HEK293 (cell line): ENCODE measurements around the gene CENPP.

Source experiments
- CTCF ChIA-PET: fragments of 350-600 bp; formaldehyde crosslinking; extraction: SDS; loops from one replicate; lab custom pipeline; 2021; ENCODE audit warnings: antibody characterized with exemption; lab: Yijun Ruan, JAX
- POLR2A ChIA-PET: fragments of 300-600 bp; formaldehyde crosslinking; extraction: SDS; loops from one replicate; lab custom pipeline; 2020; ENCODE audit warnings: antibody characterized with exemption, inconsistent platforms; lab: Yijun Ruan, JAX
- H3K27ac ChIP-seq: fragments of 200-500 bp; sonication (Bioruptor generic); 2 replicates; pipeline ENCODE4 v1.5.1; 2014; ENCODE audit warnings: low read depth, low read length, control low read depth, inconsistent platforms; ENCODE audit errors: extremely low read depth
- H3K36me3 ChIP-seq, 2 experiments: fragments of 200-500 bp in 1 of 2; sonication (Bioruptor generic) in 1 of 2; 1 replicate in 1 of 2; 2 replicates in 1 of 2; pipeline ENCODE4 v1.5.1; 2014 to 2017; ENCODE audit warnings: inconsistent platforms in 2 of 2, low read length in 2 of 2; ENCODE audit not compliant: control insufficient read depth in 2 of 2, insufficient read depth in 1 of 2
- H3K4me1 ChIP-seq: fragments of 200-500 bp; sonication (Bioruptor generic); 2 replicates; pipeline ENCODE4 v1.5.1; 2014; ENCODE audit warnings: mild to moderate bottlenecking, low read length, inconsistent platforms; ENCODE audit not compliant: control insufficient read depth, insufficient read depth
- H3K4me3 ChIP-seq: 2 replicates; pipeline ENCODE4 v1.5.1; 2011; ENCODE audit warnings: low read depth, mild to moderate bottlenecking, control low read depth, low read length, moderate library complexity
- H3K9me3 ChIP-seq: fragments of 200-500 bp; sonication (Bioruptor generic); 2 replicates; pipeline ENCODE4 v1.5.1; 2014; ENCODE audit warnings: low read depth, low read length, inconsistent platforms; ENCODE audit not compliant: control insufficient read depth, insufficient read depth
- GFI1B ChIP-seq: fragments of 450-650 bp; formaldehyde crosslinking; IDR thresholded peaks from 2 replicates; pipeline ENCODE4 v1.5.1; 2016; ENCODE audit warnings: missing biosample characterization, missing genetic modification characterization
- GLIS1 ChIP-seq: fragments of 450-650 bp; formaldehyde crosslinking; IDR thresholded peaks from 2 replicates; pipeline ENCODE4 v1.5.1; 2016; ENCODE audit warnings: missing biosample characterization, missing genetic modification characterization
- HOXD13 ChIP-seq: sonication (generic); formaldehyde crosslinking; IDR thresholded peaks from 2 replicates; pipeline ENCODE4 v1.8.0; 2022; ENCODE audit warnings: missing genetic modification reagents, borderline replicate concordance
- SETDB1 ChIP-seq: IDR thresholded peaks from one replicate; pipeline ENCODE4 v1.6.1; 2017; ENCODE audit warnings: mild to moderate bottlenecking, low read length, moderate library complexity, mixed read lengths; ENCODE audit not compliant: insufficient read length
- TRIM28 ChIP-seq: IDR thresholded peaks from 2 replicates; pipeline ENCODE4 v1.6.1; 2011; ENCODE audit warnings: low read length, control low read depth, borderline replicate concordance
- WT1 ChIP-seq: fragments of 450-650 bp; formaldehyde crosslinking; IDR thresholded peaks from 2 replicates; pipeline ENCODE4 v1.5.1; 2016; ENCODE audit warnings: missing biosample characterization, missing genetic modification characterization
- ZFP3 ChIP-seq: fragments of 450-650 bp; formaldehyde crosslinking; IDR thresholded peaks from 2 replicates; pipeline ENCODE4 v1.5.1; 2016; ENCODE audit warnings: low read depth, missing biosample characterization, missing genetic modification characterization
- ZFP37 ChIP-seq: fragments of 450-650 bp; formaldehyde crosslinking; IDR thresholded peaks from 2 replicates; pipeline ENCODE4 v1.5.1; 2016; ENCODE audit warnings: missing biosample characterization, missing genetic modification characterization
- ZIC2 ChIP-seq: fragments of 450-650 bp; formaldehyde crosslinking; IDR thresholded peaks from 2 replicates; pipeline ENCODE4 v1.5.1; 2016; ENCODE audit warnings: missing biosample characterization, missing genetic modification characterization
- ZNF112 ChIP-seq: fragments of 450-650 bp; formaldehyde crosslinking; IDR thresholded peaks from 2 replicates; pipeline ENCODE4 v1.5.0; 2017; ENCODE audit warnings: missing biosample characterization, missing genetic modification characterization
- ZNF121 ChIP-seq: fragments of 450-650 bp; formaldehyde crosslinking; IDR thresholded peaks from 2 replicates; pipeline ENCODE4 v1.5.1; 2016; ENCODE audit warnings: missing biosample characterization, missing genetic modification characterization
- ZNF184 ChIP-seq: fragments of 450-650 bp; IDR thresholded peaks from 2 replicates; pipeline ENCODE4 v1.5.1; 2018; ENCODE audit warnings: missing biosample characterization, mild to moderate bottlenecking, missing genetic modification characterization
- ZNF239 ChIP-seq: fragments of 450-650 bp; formaldehyde crosslinking; IDR thresholded peaks from 2 replicates; pipeline ENCODE4 v1.5.1; 2016; ENCODE audit warnings: missing biosample characterization, missing genetic modification characterization
- ZNF24 ChIP-seq: fragments of 450-650 bp; formaldehyde crosslinking; IDR thresholded peaks from 2 replicates; pipeline ENCODE4 v1.5.1; 2016; ENCODE audit warnings: missing biosample characterization, missing genetic modification characterization
- ZNF324 ChIP-seq: fragments of 450-650 bp; formaldehyde crosslinking; IDR thresholded peaks from 2 replicates; pipeline ENCODE4 v1.5.1; 2016; ENCODE audit warnings: missing biosample characterization, missing genetic modification characterization
- ZNF548 ChIP-seq: fragments of 450-650 bp; formaldehyde crosslinking; IDR thresholded peaks from 2 replicates; pipeline ENCODE4 v1.5.1; 2016; ENCODE audit warnings: missing biosample characterization, missing genetic modification characterization
- ZNF623 ChIP-seq: fragments of 450-650 bp; formaldehyde crosslinking; IDR thresholded peaks from 2 replicates; pipeline ENCODE4 v1.5.1; 2016; ENCODE audit warnings: missing biosample characterization, missing genetic modification characterization
- ZNF645 ChIP-seq: fragments of 450-650 bp; formaldehyde crosslinking; IDR thresholded peaks from 2 replicates; pipeline ENCODE4; 2016; ENCODE audit warnings: missing biosample characterization, missing genetic modification characterization
- ZNF830 ChIP-seq: fragments of 450-650 bp; IDR thresholded peaks from 2 replicates; pipeline ENCODE4 v1.5.0; 2018; ENCODE audit warnings: missing biosample characterization, missing genetic modification characterization, low read depth, mild to moderate bottlenecking, moderate library complexity
- TF ChIP-seq, protein P1 (sequence below): fragments of 450-650 bp; formaldehyde crosslinking; IDR thresholded peaks from 2 replicates; pipeline ENCODE4 v1.5.1; 2017; ENCODE audit warnings: missing biosample characterization, missing genetic modification characterization
- TF ChIP-seq, protein P2 (sequence below): fragments of 450-650 bp; formaldehyde crosslinking; IDR thresholded peaks from 2 replicates; pipeline ENCODE4 v1.5.1; 2016; ENCODE audit warnings: missing biosample characterization, missing genetic modification characterization
- TF ChIP-seq, protein P3 (sequence below): fragments of 450-650 bp; formaldehyde crosslinking; optimal IDR thresholded peaks from 2 replicates; pipeline ENCODE3; 2016; ENCODE audit warnings: missing biosample characterization, mild to moderate bottlenecking, missing genetic modification characterization

The CENPP gene

DNA sequence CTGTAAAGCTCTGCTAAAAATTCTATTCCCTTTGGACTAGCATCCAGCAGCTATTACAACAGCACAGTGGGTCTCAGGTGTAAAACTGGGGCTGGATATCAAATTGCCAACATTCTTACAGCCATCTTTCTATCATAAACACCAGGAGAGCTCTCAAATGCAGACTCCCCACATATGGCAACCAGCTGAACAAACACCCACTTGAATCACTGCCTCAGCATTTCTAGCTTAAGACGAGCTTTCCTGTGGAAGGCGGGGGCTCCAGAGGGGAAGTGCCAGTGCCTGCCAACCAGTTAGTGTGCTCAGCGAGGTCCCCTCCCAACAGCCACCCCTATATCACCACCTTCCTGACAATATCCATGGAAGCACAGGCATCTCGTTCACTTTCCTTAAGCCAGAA is 282.0 kb downstream of the CENPP start:
- TF ChIP-seq ZIC2 (tag by site-specific recombination) (peak; percentile 24; the same call in 1 of the 2 replicates), GFI1B (tag by site-specific recombination) (peak; percentile 61; the same call in 1 of the 2 replicates), ZNF645 (tag by site-specific recombination) (no peak), ZFP3 (tag by site-specific recombination) (no peak), GLIS1 (tag by site-specific recombination) (peak; percentile 68), WT1 (tag by site-specific recombination) (0 out of 2 replicates have a peak, but pooled peaks have one; percentile 12)
- TF ChIP-seq, protein P1, sequence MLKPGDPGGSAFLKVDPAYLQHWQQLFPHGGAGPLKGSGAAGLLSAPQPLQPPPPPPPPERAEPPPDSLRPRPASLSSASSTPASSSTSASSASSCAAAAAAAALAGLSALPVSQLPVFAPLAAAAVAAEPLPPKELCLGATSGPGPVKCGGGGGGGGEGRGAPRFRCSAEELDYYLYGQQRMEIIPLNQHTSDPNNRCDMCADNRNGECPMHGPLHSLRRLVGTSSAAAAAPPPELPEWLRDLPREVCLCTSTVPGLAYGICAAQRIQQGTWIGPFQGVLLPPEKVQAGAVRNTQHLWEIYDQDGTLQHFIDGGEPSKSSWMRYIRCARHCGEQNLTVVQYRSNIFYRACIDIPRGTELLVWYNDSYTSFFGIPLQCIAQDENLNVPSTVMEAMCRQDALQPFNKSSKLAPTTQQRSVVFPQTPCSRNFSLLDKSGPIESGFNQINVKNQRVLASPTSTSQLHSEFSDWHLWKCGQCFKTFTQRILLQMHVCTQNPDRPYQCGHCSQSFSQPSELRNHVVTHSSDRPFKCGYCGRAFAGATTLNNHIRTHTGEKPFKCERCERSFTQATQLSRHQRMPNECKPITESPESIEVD (tag by site-specific recombination): peak; percentile 54
- TF ChIP-seq, protein P2, sequence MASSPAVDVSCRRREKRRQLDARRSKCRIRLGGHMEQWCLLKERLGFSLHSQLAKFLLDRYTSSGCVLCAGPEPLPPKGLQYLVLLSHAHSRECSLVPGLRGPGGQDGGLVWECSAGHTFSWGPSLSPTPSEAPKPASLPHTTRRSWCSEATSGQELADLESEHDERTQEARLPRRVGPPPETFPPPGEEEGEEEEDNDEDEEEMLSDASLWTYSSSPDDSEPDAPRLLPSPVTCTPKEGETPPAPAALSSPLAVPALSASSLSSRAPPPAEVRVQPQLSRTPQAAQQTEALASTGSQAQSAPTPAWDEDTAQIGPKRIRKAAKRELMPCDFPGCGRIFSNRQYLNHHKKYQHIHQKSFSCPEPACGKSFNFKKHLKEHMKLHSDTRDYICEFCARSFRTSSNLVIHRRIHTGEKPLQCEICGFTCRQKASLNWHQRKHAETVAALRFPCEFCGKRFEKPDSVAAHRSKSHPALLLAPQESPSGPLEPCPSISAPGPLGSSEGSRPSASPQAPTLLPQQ: 0 out of 2 replicates have a peak, but pooled peaks have one; percentile 16
- H3K4me3 ChIP-seq: no peak overlapping the region
- H3K27ac ChIP-seq: no peak overlapping the region
- ChIA-PET POLR2A (no interaction called here), CTCF (interaction anchor here (1.5 kb wide), 1 partner anchor 468 kb away, joined by 7 read pairs; no protein-coding TSS in a partner anchor)
- 0 out of 2 replicates have a peak, but pooled peaks cover 6% of the 10 kb centered on the region for H3K4me1 ChIP-seq
- H3K36me3 ChIP-seq: peaks cover 0 to 23% of the 10 kb centered on the region in 2 experiments; a peak in 1 of 3 replicates
- no peaks in the 10 kb centered on the region for H3K9me3 ChIP-seq

GRCh38 chr9:92608241-92608908 is 282.6 kb downstream of the CENPP start:
- no peaks in the 10 kb centered on the region for H3K9me3 ChIP-seq
- TF ChIP-seq ZNF548 (tag by site-specific recombination) (no peak), HOXD13 (CRISPR knock-in tag) (no peak), ZNF239 (no peak), SETDB1 (no peak), ZNF324 (tag by site-specific recombination) (no peak), ZNF184 (no peak), TRIM28 (no peak), ZNF830 (tag by site-specific recombination) (no peak), ZNF112 (no peak), ZNF623 (tag by site-specific recombination) (no peak), ZNF24 (tag by site-specific recombination) (no peak), ZFP37 (tag by site-specific recombination) (no peak), ZNF121 (tag by site-specific recombination) (no peak)
- TF ChIP-seq, protein P3, sequence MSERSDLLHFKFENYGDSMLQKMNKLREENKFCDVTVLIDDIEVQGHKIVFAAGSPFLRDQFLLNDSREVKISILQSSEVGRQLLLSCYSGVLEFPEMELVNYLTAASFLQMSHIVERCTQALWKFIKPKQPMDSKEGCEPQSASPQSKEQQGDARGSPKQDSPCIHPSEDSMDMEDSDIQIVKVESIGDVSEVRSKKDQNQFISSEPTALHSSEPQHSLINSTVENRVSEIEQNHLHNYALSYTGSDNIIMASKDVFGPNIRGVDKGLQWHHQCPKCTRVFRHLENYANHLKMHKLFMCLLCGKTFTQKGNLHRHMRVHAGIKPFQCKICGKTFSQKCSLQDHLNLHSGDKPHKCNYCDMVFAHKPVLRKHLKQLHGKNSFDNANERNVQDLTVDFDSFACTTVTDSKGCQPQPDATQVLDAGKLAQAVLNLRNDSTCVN (tag by site-specific recombination): no peak
- TF ChIP-seq, protein P2: no peak
- TF ChIP-seq, protein P1 (tag by site-specific recombination): no peak
- TF ChIP-seq, all 188 proteins: peak for 0
- ChIA-PET POLR2A (no interaction called here), CTCF (interaction anchor here (1.5 kb wide), 1 partner anchor 468 kb away, joined by 7 read pairs; no protein-coding TSS in a partner anchor)
- no peak overlapping the region for H3K27ac ChIP-seq
- H3K36me3 ChIP-seq: peaks cover 0 to 29% of the 10 kb centered on the region in 2 experiments; a peak in 1 of 3 replicates
- H3K4me3 ChIP-seq: no peak overlapping the region
- H3K4me1 ChIP-seq: 0 out of 2 replicates have a peak, but pooled peaks cover 6% of the 10 kb centered on the region
